EL (cell line): Measurements from ENCODE around the gene LHFPL3.
"Not testable (repeated sequence)": the region's sequence is repeated elsewhere in the genome, so short reads cannot be mapped to it uniquely, and the experiment has no call there.

Source experiments
- DNase-seq: peaks from one replicate; pipeline ENCODE4 v3.0.0-alpha.2; 2016

The LHFPL3 gene

GRCh38 chr7:104625956-104626355, 297.6 kb downstream of the LHFPL3 start:
- peak; percentile 1 for DNase-seq

GRCh38 chr7:104627516-104627915, 299.1 kb downstream of the LHFPL3 start:
- DNase-seq: peak; percentile 25

GRCh38 chr7:104628017-104628416, 299.6 kb downstream of the LHFPL3 start:
- DNase-seq: no peak

GRCh38 chr7:104629408-104629807, 301.0 kb downstream of the LHFPL3 start:
- no peak for DNase-seq

GRCh38 chr7:104640506-104640905, 312.1 kb downstream of the LHFPL3 start:
- no peak for DNase-seq

- DNase-seq: no peak
Observed at GRCh38 chr7:104642560-104642959, 314.2 kb downstream of the LHFPL3 start.

- peak; percentile 8 for DNase-seq
Observed at GRCh38 chr7:104643587-104644217, 315.3 kb downstream of the LHFPL3 start.

GRCh38 chr7:104650991-104651640, 322.7 kb downstream of the LHFPL3 start:
- no peak for DNase-seq

- DNase-seq: no peak
Observed at GRCh38 chr7:104652434-104652833, 324.0 kb downstream of the LHFPL3 start.

- DNase-seq: no peak
Observed at GRCh38 chr7:104652865-104653264, 324.5 kb downstream of the LHFPL3 start.

GRCh38 chr7:104653825-104654401, 325.5 kb downstream of the LHFPL3 start:
- DNase-seq: no peak

GRCh38 chr7:104655592-104655991, 327.2 kb downstream of the LHFPL3 start:
- no peak for DNase-seq

- no peak for DNase-seq
Observed at GRCh38 chr7:104656467-104656866, 328.1 kb downstream of the LHFPL3 start.

GRCh38 chr7:104657134-104657533, 328.7 kb downstream of the LHFPL3 start:
- DNase-seq: no peak

GRCh38 chr7:104661575-104661974, 333.2 kb downstream of the LHFPL3 start:
- no peak for DNase-seq

GRCh38 chr7:104664648-104665047, 336.2 kb downstream of the LHFPL3 start:
- DNase-seq: no peak

GRCh38 chr7:104677587-104677986, 349.2 kb downstream of the LHFPL3 start:
- DNase-seq: no peak

- no peak for DNase-seq
Observed at GRCh38 chr7:104679085-104679484, 350.7 kb downstream of the LHFPL3 start.

GRCh38 chr7:104686286-104686685, 357.9 kb downstream of the LHFPL3 start:
- DNase-seq: no peak

- no peak for DNase-seq
Observed at GRCh38 chr7:104694710-104695109, 366.3 kb downstream of the LHFPL3 start.

GRCh38 chr7:104695563-104695962, 367.2 kb downstream of the LHFPL3 start:
- no peak for DNase-seq

GRCh38 chr7:104700336-104700735, 371.9 kb downstream of the LHFPL3 start:
- no peak for DNase-seq

GRCh38 chr7:104721027-104721426, 392.6 kb downstream of the LHFPL3 start:
- not testable (repeated sequence) for DNase-seq

GRCh38 chr7:104723001-104723400, 394.6 kb downstream of the LHFPL3 start:
- DNase-seq: no peak
